Measurements from ENCODE around the gene PTPRA. TPM values are rescaled to one million over a fixed set of nuclear protein-coding genes. Genes with fewer than 3 reads are reported as not detected.

The PTPRA gene
- polyA plus RNA-seq, 1 donor (not counting 4 experiments of a cell fraction or from before 2014, with no cell fraction given), result 53.3 TPM

GRCh38 chr20:2871111-2871465 is 2.2 kb upstream of the PTPRA start:
- Histone ChIP-seq H4K20me1 (ENCODE audit: control insufficient read depth, extremely low read depth, insufficient read depth, low read length) (no peaks in the 10 kb centered on the region), H2AFZ (ENCODE audit: control insufficient read depth, low read length) (no peak overlapping the region), H3K9me1 (ENCODE audit: control insufficient read depth, extremely low read depth, insufficient read depth, low read length) (no peaks in the 10 kb centered on the region), H3K9ac (ENCODE audit: control insufficient read depth, extremely low read depth, insufficient read depth, low read length) (no peak overlapping the region), H3K36me3 (ENCODE audit: control insufficient read depth in 2 of 2, extremely low read depth in 1 of 2, insufficient read depth in 2 of 2, low read length in 2 of 2) (peaks cover 0 to 7% of the 10 kb centered on the region in 2 experiments), H3K4me3 (ENCODE audit: control insufficient read depth in 2 of 3, extremely low read depth in 1 of 3, insufficient read depth in 2 of 3, low read depth in 1 of 3, low read length in 3 of 3) (no peak overlapping the region), H3K4me1 (ENCODE audit: control insufficient read depth, extremely low read depth, insufficient read depth, low read length) (peaks cover 23% of the 10 kb centered on the region), H3K4me2 (ENCODE audit: control insufficient read depth, extremely low read depth, insufficient read depth, low read depth, low read length) (no peak overlapping the region), H3K27me3 (ENCODE audit: control insufficient read depth, extremely low read depth, insufficient read depth, low read length) (peaks cover 3% of the 10 kb centered on the region), H3K27ac (ENCODE audit: control insufficient read depth, insufficient read depth, low read length) (no peak overlapping the region), H3K9me3 (ENCODE audit: control insufficient read depth, low read depth, low read length) (no peaks in the 10 kb centered on the region), H3K79me2 (ENCODE audit: control insufficient read depth, insufficient read depth, low read length) (peaks cover 16% of the 10 kb centered on the region)
- FAIRE-seq, result no peak
- TF ChIP-seq EZH2 (IDR thresholded peaks at IDR 0.05; ENCODE audit: low read length) (no peak), CTCF (optimal IDR thresholded peaks at IDR 0.05 in 1 of 3, IDR thresholded peaks at IDR 0.05 in 1 of 3, conservative IDR thresholded peaks at IDR 0.05 in 1 of 3; ENCODE audit: extremely low read depth in 1 of 3, insufficient read depth in 2 of 3, low read length in 3 of 3) (no peak)
- dilution Hi-C loops (cut with MboI; ENCODE audit: extremely low pct_ligation_motif_present, low sequenced_read_pairs), result no loop called here
- DNase-seq (ENCODE audit: low read depth, low spot score), result no peak

DNA sequence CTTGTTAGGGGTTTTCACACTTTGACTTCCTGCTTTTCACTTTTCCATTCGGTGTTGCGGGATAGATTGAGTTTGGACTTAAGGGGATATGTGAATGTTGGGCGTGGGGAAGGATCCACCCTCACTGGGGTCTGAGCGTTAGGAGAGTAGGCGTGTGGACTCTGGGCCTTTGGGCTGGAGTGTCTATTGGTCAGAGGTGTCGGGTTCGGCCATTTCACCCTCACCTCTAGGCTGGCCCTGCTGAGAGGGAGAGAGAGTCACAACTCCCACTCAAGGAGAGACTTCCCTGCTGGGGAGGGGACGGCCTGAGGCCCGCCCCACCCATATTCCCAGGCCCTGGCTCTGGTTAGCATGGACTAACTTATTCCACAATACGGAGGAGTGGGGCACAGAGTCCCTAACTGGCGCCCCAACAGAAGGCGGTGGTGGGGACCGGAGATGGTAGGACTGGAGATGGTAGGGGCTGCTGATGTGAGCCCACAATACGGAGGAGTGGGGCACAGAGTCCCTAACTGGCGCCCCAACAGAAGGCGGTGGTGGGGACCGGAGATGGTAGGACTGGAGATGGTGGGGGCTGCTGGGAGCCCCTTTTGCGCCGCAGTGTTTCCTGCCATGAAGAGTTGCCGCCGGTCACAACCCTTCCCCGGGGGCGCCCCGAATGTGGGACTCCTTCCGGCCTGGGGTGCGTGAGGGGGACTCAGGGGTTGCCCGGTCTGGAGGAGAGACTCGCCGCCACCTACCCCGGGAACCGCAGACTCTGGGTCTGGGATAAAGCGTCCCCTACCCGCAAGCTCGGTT is 1.4 kb upstream of the PTPRA start:
- no peak overlapping the region for H3K27ac ChIP-seq (ENCODE audit: control insufficient read depth, insufficient read depth, low read length)
- dilution Hi-C loops (cut with MboI; ENCODE audit: extremely low pct_ligation_motif_present, low sequenced_read_pairs), result no loop called here
- FAIRE-seq (no peak), DNase-seq (ENCODE audit: low read depth, low spot score) (no peak)
- H3K36me3 ChIP-seq (ENCODE audit: control insufficient read depth in 2 of 2, extremely low read depth in 1 of 2, insufficient read depth in 2 of 2, low read length in 2 of 2), result no peaks in the 10 kb centered on the region
- no peaks in the 10 kb centered on the region for H4K20me1 ChIP-seq (ENCODE audit: control insufficient read depth, extremely low read depth, insufficient read depth, low read length)
- H3K9ac ChIP-seq (ENCODE audit: control insufficient read depth, extremely low read depth, insufficient read depth, low read length), result peak overlapping the region; percentile 81
- no peaks in the 10 kb centered on the region for H3K9me3 ChIP-seq (ENCODE audit: control insufficient read depth, low read depth, low read length)
- peak overlapping the region; percentile 91 to 96 (median 92) for H3K4me3 ChIP-seq (ENCODE audit: control insufficient read depth in 2 of 3, extremely low read depth in 1 of 3, insufficient read depth in 2 of 3, low read depth in 1 of 3, low read length in 3 of 3)
- H3K9me1 ChIP-seq (ENCODE audit: control insufficient read depth, extremely low read depth, insufficient read depth, low read length), result no peaks in the 10 kb centered on the region
- H3K79me2 ChIP-seq (ENCODE audit: control insufficient read depth, insufficient read depth, low read length), result peaks cover 23% of the 10 kb centered on the region
- TF ChIP-seq CTCF (optimal IDR thresholded peaks at IDR 0.05 in 1 of 3, IDR thresholded peaks at IDR 0.05 in 1 of 3, conservative IDR thresholded peaks at IDR 0.05 in 1 of 3; ENCODE audit: extremely low read depth in 1 of 3, insufficient read depth in 2 of 3, low read length in 3 of 3), result no peak
- TF ChIP-seq EZH2 (IDR thresholded peaks at IDR 0.05; ENCODE audit: low read length), result no peak
- peaks cover 23% of the 10 kb centered on the region for H3K4me1 ChIP-seq (ENCODE audit: control insufficient read depth, extremely low read depth, insufficient read depth, low read length)
- peaks cover 3% of the 10 kb centered on the region for H3K27me3 ChIP-seq (ENCODE audit: control insufficient read depth, extremely low read depth, insufficient read depth, low read length)
- peak overlapping the region; percentile 99 for H3K4me2 ChIP-seq (ENCODE audit: control insufficient read depth, extremely low read depth, insufficient read depth, low read depth, low read length)
- H2AFZ ChIP-seq (ENCODE audit: control insufficient read depth, low read length), result peak overlapping the region; percentile 34

Measured in keratinocyte (primary cell).